HEK293 (cell line): ENCODE results near the gene PPHLN1.
A peak's percentile ranks its signal among the peaks of the same experiment; 100 is the strongest.

ENCODE experiments used
- CTCF ChIA-PET: fragments of 350-600 bp; formaldehyde crosslinking; extraction: SDS; loops from one replicate; lab custom pipeline; 2021; ENCODE audit warnings: antibody characterized with exemption; lab: Yijun Ruan, JAX
- POLR2A ChIA-PET: fragments of 300-600 bp; formaldehyde crosslinking; extraction: SDS; loops from one replicate; lab custom pipeline; 2020; ENCODE audit warnings: antibody characterized with exemption, inconsistent platforms; lab: Yijun Ruan, JAX
- H3K27ac ChIP-seq: fragments of 200-500 bp; sonication (Bioruptor generic); 2 replicates; pipeline ENCODE4 v1.5.1; 2014; ENCODE audit warnings: low read depth, low read length, control low read depth, inconsistent platforms; ENCODE audit errors: extremely low read depth
- H3K36me3 ChIP-seq, 2 experiments: fragments of 200-500 bp in 1 of 2; sonication (Bioruptor generic) in 1 of 2; 1 replicate in 1 of 2; 2 replicates in 1 of 2; pipeline ENCODE4 v1.5.1; 2014 to 2017; ENCODE audit warnings: inconsistent platforms in 2 of 2, low read length in 2 of 2; ENCODE audit not compliant: control insufficient read depth in 2 of 2, insufficient read depth in 1 of 2
- H3K4me1 ChIP-seq: fragments of 200-500 bp; sonication (Bioruptor generic); 2 replicates; pipeline ENCODE4 v1.5.1; 2014; ENCODE audit warnings: mild to moderate bottlenecking, low read length, inconsistent platforms; ENCODE audit not compliant: control insufficient read depth, insufficient read depth
- H3K4me3 ChIP-seq: 2 replicates; pipeline ENCODE4 v1.5.1; 2011; ENCODE audit warnings: low read depth, mild to moderate bottlenecking, control low read depth, low read length, moderate library complexity
- H3K9me3 ChIP-seq: fragments of 200-500 bp; sonication (Bioruptor generic); 2 replicates; pipeline ENCODE4 v1.5.1; 2014; ENCODE audit warnings: low read depth, low read length, inconsistent platforms; ENCODE audit not compliant: control insufficient read depth, insufficient read depth
- BCL11B ChIP-seq: fragments of 450-650 bp; formaldehyde crosslinking; IDR thresholded peaks from 2 replicates; pipeline ENCODE4 v1.5.1; 2016; ENCODE audit warnings: low read depth, missing biosample characterization, missing genetic modification characterization
- GLI2 ChIP-seq: fragments of 450-650 bp; formaldehyde crosslinking; IDR thresholded peaks from 2 replicates; pipeline ENCODE4; 2017; ENCODE audit warnings: missing biosample characterization, missing genetic modification characterization, low read depth, borderline replicate concordance
- ZBTB8A ChIP-seq: fragments of 450-650 bp; formaldehyde crosslinking; IDR thresholded peaks from 2 replicates; pipeline ENCODE4 v1.5.1; 2016; ENCODE audit warnings: missing biosample characterization, missing genetic modification characterization
- ZEB2 ChIP-seq: fragments of 450-650 bp; formaldehyde crosslinking; IDR thresholded peaks from 2 replicates; pipeline ENCODE4 v1.5.1; 2016; ENCODE audit warnings: missing biosample characterization, missing genetic modification characterization
- ZIC2 ChIP-seq: fragments of 450-650 bp; formaldehyde crosslinking; IDR thresholded peaks from 2 replicates; pipeline ENCODE4 v1.5.1; 2016; ENCODE audit warnings: missing biosample characterization, missing genetic modification characterization
- ZNF138 ChIP-seq: fragments of 450-650 bp; formaldehyde crosslinking; IDR thresholded peaks from 2 replicates; pipeline ENCODE4 v1.5.1; 2016; ENCODE audit warnings: missing biosample characterization, missing genetic modification characterization, borderline replicate concordance
- ZNF174 ChIP-seq: fragments of 450-650 bp; formaldehyde crosslinking; IDR thresholded peaks from 2 replicates; pipeline ENCODE4 v1.5.0; 2017; ENCODE audit warnings: missing biosample characterization, mild to moderate bottlenecking, missing genetic modification characterization
- ZNF350 ChIP-seq: fragments of 450-650 bp; formaldehyde crosslinking; IDR thresholded peaks from 2 replicates; pipeline ENCODE4 v1.5.0; 2017; ENCODE audit warnings: missing biosample characterization, mild to moderate bottlenecking, missing genetic modification characterization
- ZNF391 ChIP-seq: fragments of 450-650 bp; formaldehyde crosslinking; IDR thresholded peaks from 2 replicates; pipeline ENCODE4 v1.5.1; 2016; ENCODE audit warnings: low read depth, missing biosample characterization, missing genetic modification characterization, borderline replicate concordance
- ZNF501 ChIP-seq: fragments of 450-650 bp; formaldehyde crosslinking; IDR thresholded peaks from 2 replicates; pipeline ENCODE4 v1.5.1; 2016; ENCODE audit warnings: missing biosample characterization, missing genetic modification characterization
- ZNF561 ChIP-seq: fragments of 450-650 bp; IDR thresholded peaks from 2 replicates; pipeline ENCODE4 v1.5.1; 2018; ENCODE audit warnings: missing biosample characterization, missing genetic modification characterization, borderline replicate concordance
- ZNF585B ChIP-seq: fragments of 450-650 bp; formaldehyde crosslinking; IDR thresholded peaks from 2 replicates; pipeline ENCODE4 v1.5.1; 2016; ENCODE audit warnings: missing biosample characterization, missing genetic modification characterization
- ZNF785 ChIP-seq: fragments of 450-650 bp; formaldehyde crosslinking; IDR thresholded peaks from 2 replicates; pipeline ENCODE4 v1.5.1; 2016; ENCODE audit warnings: missing biosample characterization, missing genetic modification characterization
- TF ChIP-seq, protein P1 (sequence below): fragments of 450-650 bp; formaldehyde crosslinking; IDR thresholded peaks from 2 replicates; pipeline ENCODE4 v1.5.1; 2016; ENCODE audit warnings: missing biosample characterization, missing genetic modification characterization, borderline replicate concordance
- TF ChIP-seq, protein P2 (sequence below): fragments of 450-650 bp; formaldehyde crosslinking; IDR thresholded peaks from 2 replicates; pipeline ENCODE4 v1.5.1; 2016; ENCODE audit warnings: missing biosample characterization, missing genetic modification characterization
- TF ChIP-seq, protein P3 (sequence below): fragments of 450-650 bp; formaldehyde crosslinking; IDR thresholded peaks from 2 replicates; pipeline ENCODE4 v1.5.1; 2017; ENCODE audit warnings: missing biosample characterization, missing genetic modification characterization
- TF ChIP-seq, protein P4 (sequence below): fragments of 450-650 bp; formaldehyde crosslinking; IDR thresholded peaks from 2 replicates; pipeline ENCODE4 v1.5.1; 2016; ENCODE audit warnings: missing biosample characterization, missing genetic modification characterization
- TF ChIP-seq, protein P5 (sequence below): fragments of 450-650 bp; formaldehyde crosslinking; IDR thresholded peaks from 2 replicates; pipeline ENCODE4 v1.5.1; 2016; ENCODE audit warnings: missing biosample characterization, missing genetic modification characterization, borderline replicate concordance
- TF ChIP-seq, protein P6 (sequence below): fragments of 450-650 bp; formaldehyde crosslinking; conservative IDR thresholded peaks from 2 replicates; pipeline ENCODE4 v1.5.1; 2016; ENCODE audit warnings: low read depth, missing biosample characterization, missing genetic modification characterization

The PPHLN1 gene

DNA sequence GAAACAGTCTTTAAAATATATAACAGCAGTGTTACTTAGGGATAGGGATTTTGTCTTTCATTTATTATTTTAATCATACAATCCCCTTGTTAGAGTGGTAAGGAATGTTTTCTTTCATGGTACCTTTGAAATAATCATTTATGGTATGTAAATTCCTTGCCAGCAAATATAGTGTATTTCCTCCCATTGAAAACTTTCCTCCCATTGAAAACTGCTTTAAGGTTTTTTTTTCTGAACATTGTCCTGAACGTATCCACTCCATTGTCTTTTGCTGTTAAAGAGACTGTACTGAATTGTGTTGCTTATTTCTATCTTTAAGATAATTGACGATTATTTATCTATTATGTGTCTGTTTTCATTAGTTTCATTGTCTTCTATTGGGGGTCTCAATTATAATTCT is 83.5 kb downstream of the PPHLN1 start (continued):
- TF ChIP-seq, protein P1, sequence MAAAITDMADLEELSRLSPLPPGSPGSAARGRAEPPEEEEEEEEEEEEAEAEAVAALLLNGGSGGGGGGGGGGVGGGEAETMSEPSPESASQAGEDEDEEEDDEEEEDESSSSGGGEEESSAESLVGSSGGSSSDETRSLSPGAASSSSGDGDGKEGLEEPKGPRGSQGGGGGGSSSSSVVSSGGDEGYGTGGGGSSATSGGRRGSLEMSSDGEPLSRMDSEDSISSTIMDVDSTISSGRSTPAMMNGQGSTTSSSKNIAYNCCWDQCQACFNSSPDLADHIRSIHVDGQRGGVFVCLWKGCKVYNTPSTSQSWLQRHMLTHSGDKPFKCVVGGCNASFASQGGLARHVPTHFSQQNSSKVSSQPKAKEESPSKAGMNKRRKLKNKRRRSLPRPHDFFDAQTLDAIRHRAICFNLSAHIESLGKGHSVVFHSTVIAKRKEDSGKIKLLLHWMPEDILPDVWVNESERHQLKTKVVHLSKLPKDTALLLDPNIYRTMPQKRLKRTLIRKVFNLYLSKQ = no peak
- TF ChIP-seq, protein P2, sequence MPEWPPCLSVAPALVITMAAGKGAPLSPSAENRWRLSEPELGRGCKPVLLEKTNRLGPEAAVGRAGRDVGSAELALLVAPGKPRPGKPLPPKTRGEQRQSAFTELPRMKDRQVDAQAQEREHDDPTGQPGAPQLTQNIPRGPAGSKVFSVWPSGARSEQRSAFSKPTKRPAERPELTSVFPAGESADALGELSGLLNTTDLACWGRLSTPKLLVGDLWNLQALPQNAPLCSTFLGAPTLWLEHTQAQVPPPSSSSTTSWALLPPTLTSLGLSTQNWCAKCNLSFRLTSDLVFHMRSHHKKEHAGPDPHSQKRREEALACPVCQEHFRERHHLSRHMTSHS (tag by site-specific recombination) = no peak
- TF ChIP-seq ZNF561 = no peak
- no peak for TF ChIP-seq BCL11B (tag by site-specific recombination)

DNA sequence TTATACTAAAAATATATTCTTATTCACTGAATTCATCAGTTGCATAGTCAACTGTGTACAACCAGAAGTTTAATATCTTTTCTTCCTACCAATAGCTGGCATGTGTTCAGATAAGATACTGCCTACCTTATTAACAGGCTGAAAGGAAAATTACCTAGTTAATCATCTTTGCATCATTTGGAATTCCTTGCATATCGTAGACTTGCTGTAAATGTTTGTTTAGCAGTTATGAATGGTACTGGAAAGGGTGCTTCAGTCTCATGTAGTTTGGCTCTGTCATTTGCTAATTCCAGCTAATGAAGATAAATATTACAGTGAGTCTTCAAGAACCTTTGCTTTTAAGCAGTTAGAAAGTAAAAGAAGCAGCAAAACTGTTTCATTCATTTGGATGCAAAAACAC is 84.4 kb downstream of the PPHLN1 start:
- Histone ChIP-seq H3K36me3 (peaks cover 0 to 3% of the 10 kb centered on the region in 2 experiments; a peak in 1 of 3 replicates), H3K27ac (no peak overlapping the region), H3K4me3 (no peak overlapping the region), H3K4me1 (0 out of 2 replicates have a peak, but pooled peaks cover under 1% of the 10 kb centered on the region), H3K9me3 (no peaks in the 10 kb centered on the region)
- CTCF ChIA-PET = interaction anchor here (0.9 kb wide), 1 partner anchor 53 kb away, joined by 3 read pairs; no protein-coding TSS in a partner anchor
- TF ChIP-seq ZIC2 (no peak), ZNF785 (tag by site-specific recombination) (no peak)
- TF ChIP-seq, protein P3, sequence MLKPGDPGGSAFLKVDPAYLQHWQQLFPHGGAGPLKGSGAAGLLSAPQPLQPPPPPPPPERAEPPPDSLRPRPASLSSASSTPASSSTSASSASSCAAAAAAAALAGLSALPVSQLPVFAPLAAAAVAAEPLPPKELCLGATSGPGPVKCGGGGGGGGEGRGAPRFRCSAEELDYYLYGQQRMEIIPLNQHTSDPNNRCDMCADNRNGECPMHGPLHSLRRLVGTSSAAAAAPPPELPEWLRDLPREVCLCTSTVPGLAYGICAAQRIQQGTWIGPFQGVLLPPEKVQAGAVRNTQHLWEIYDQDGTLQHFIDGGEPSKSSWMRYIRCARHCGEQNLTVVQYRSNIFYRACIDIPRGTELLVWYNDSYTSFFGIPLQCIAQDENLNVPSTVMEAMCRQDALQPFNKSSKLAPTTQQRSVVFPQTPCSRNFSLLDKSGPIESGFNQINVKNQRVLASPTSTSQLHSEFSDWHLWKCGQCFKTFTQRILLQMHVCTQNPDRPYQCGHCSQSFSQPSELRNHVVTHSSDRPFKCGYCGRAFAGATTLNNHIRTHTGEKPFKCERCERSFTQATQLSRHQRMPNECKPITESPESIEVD (tag by site-specific recombination) = 0 out of 2 replicates have a peak, but pooled peaks have one; percentile 14
- POLR2A ChIA-PET = no interaction called here

DNA sequence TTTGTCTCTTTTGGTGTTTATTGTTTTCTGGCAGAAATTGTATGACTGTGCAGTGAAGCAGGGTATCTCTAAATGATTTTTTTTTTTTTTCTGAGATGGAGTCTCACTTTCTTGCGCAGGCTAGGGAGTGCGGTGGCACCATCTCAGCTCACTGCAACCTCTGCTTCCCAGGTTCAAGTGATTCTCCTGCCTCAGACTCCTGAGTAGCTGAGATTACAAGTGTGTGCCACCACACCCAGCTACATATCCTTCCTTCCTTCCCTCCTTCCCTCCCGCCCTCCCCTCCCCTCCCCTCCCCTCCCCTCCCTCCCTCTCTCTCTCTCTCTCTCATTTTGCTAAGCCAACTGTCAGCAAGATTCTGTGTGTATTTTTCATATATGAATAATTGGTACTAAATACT is 94.4 kb downstream of the PPHLN1 start:
- Histone ChIP-seq H3K9me3 (no peaks in the 10 kb centered on the region), H3K27ac (no peak overlapping the region), H3K36me3 (no peaks in the 10 kb centered on the region), H3K4me1 (peaks cover 4% of the 10 kb centered on the region; the same call in 1 of the 2 replicates), H3K4me3 (no peak overlapping the region)
- POLR2A ChIA-PET = interaction anchor here (0.7 kb wide), 1 partner anchor 11 kb away, joined by 4 read pairs; no protein-coding TSS in a partner anchor
- CTCF ChIA-PET = no interaction called here
- TF ChIP-seq ZNF585B (tag by site-specific recombination) (no peak), ZBTB8A (tag by site-specific recombination) (no peak), GLI2 (tag by site-specific recombination) (no peak), ZNF391 (no peak), ZNF501 (tag by site-specific recombination) (no peak), ZNF174 (tag by site-specific recombination) (no peak), ZNF138 (tag by site-specific recombination) (no peak), ZNF350 (tag by site-specific recombination) (no peak), ZEB2 (tag by site-specific recombination) (no peak)
- TF ChIP-seq, protein P4, sequence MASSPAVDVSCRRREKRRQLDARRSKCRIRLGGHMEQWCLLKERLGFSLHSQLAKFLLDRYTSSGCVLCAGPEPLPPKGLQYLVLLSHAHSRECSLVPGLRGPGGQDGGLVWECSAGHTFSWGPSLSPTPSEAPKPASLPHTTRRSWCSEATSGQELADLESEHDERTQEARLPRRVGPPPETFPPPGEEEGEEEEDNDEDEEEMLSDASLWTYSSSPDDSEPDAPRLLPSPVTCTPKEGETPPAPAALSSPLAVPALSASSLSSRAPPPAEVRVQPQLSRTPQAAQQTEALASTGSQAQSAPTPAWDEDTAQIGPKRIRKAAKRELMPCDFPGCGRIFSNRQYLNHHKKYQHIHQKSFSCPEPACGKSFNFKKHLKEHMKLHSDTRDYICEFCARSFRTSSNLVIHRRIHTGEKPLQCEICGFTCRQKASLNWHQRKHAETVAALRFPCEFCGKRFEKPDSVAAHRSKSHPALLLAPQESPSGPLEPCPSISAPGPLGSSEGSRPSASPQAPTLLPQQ (tag by site-specific recombination) = no peak
- TF ChIP-seq, protein P5, sequence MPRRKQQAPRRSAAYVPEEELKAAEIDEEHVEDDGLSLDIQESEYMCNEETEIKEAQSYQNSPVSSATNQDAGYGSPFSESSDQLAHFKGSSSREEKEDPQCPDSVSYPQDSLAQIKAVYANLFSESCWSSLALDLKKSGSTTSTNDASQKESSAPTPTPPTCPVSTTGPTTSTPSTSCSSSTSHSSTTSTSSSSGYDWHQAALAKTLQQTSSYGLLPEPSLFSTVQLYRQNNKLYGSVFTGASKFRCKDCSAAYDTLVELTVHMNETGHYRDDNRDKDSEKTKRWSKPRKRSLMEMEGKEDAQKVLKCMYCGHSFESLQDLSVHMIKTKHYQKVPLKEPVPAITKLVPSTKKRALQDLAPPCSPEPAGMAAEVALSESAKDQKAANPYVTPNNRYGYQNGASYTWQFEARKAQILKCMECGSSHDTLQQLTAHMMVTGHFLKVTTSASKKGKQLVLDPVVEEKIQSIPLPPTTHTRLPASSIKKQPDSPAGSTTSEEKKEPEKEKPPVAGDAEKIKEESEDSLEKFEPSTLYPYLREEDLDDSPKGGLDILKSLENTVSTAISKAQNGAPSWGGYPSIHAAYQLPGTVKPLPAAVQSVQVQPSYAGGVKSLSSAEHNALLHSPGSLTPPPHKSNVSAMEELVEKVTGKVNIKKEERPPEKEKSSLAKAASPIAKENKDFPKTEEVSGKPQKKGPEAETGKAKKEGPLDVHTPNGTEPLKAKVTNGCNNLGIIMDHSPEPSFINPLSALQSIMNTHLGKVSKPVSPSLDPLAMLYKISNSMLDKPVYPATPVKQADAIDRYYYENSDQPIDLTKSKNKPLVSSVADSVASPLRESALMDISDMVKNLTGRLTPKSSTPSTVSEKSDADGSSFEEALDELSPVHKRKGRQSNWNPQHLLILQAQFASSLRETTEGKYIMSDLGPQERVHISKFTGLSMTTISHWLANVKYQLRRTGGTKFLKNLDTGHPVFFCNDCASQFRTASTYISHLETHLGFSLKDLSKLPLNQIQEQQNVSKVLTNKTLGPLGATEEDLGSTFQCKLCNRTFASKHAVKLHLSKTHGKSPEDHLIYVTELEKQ = no peak
- TF ChIP-seq, protein P6, sequence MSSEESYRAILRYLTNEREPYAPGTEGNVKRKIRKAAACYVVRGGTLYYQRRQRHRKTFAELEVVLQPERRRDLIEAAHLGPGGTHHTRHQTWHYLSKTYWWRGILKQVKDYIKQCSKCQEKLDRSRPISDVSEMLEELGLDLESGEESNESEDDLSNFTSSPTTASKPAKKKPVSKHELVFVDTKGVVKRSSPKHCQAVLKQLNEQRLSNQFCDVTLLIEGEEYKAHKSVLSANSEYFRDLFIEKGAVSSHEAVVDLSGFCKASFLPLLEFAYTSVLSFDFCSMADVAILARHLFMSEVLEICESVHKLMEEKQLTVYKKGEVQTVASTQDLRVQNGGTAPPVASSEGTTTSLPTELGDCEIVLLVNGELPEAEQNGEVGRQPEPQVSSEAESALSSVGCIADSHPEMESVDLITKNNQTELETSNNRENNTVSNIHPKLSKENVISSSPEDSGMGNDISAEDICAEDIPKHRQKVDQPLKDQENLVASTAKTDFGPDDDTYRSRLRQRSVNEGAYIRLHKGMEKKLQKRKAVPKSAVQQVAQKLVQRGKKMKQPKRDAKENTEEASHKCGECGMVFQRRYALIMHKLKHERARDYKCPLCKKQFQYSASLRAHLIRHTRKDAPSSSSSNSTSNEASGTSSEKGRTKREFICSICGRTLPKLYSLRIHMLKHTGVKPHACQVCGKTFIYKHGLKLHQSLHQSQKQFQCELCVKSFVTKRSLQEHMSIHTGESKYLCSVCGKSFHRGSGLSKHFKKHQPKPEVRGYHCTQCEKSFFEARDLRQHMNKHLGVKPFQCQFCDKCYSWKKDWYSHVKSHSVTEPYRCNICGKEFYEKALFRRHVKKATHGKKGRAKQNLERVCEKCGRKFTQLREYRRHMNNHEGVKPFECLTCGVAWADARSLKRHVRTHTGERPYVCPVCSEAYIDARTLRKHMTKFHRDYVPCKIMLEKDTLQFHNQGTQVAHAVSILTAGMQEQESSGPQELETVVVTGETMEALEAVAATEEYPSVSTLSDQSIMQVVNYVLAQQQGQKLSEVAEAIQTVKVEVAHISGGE = no peak
- TF ChIP-seq, protein P2 (tag by site-specific recombination) = no peak
